DMS53 treated with DMSO at 0.1 percent for 48 hours (cell line): ENCODE data around the gene MUC7.

Source experiments
- DNase-seq: peaks from one replicate; lab custom pipeline; 2025; ENCODE audit not compliant: unreplicated experiment; lab: John Stamatoyannopoulos, UW

MUC7 gene

DNA sequence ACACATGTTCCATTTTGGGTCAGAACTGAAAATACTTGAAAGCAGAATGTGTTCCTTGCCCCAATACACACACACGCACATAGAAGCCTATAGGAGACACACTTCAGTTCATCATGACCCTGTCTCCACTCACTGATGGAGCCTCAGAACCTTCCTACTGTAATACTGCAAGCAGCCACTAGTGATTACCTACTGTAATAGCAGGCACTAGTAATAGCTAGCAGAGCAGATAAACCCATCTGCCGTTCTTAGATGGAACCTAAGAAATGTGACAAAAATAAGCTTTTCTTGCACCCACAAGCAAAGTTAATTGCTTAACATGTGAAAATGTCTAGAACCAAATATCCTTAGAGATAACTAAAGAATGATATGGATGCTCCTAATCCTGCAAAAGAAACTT, 60.0 kb downstream of the MUC7 start:
- no peak for DNase-seq
